HCT116 (cell line): ENCODE data around the gene C2orf78.
A peak's percentile ranks its signal among the peaks of the same experiment; 100 is the strongest.

ENCODE experiments used
- CEBPB ChIP-seq: IDR thresholded peaks from 2 replicates; pipeline ENCODE4 v1.6.1; 2012; ENCODE audit warnings: low read depth
- CTCF ChIP-seq, 3 experiments: fragments of 200-600 bp in 1 of 3; sonication (generic) in 1 of 3; IDR thresholded peaks in 2 of 3; conservative IDR thresholded peaks in 1 of 3; 2 replicates each; pipeline ENCODE4 v1.5.1; 2012 to 2017; ENCODE audit warnings: low read depth in 2 of 3, low read length in 2 of 3, antibody characterized with exemption in 1 of 3, borderline replicate concordance in 1 of 3, control low read depth in 1 of 3, mild to moderate bottlenecking in 1 of 3, mixed read lengths in 1 of 3, mixed run types in 1 of 3, moderate library complexity in 1 of 3; ENCODE audit not compliant: insufficient read depth in 1 of 3
- EZH2phosphoT487 ChIP-seq: fragments of 200-600 bp; IDR thresholded peaks from 2 replicates; pipeline ENCODE4 v1.6.1; 2018; ENCODE audit warnings: antibody characterized with exemption, borderline replicate concordance
- JUND ChIP-seq: IDR thresholded peaks from 2 replicates; pipeline ENCODE4 v1.6.1; 2012
- MAX ChIP-seq: IDR thresholded peaks from 2 replicates; pipeline ENCODE4 v1.6.1; 2012
- POLR2A ChIP-seq: IDR thresholded peaks from 2 replicates; pipeline ENCODE4 v1.7.0; 2011; ENCODE audit warnings: borderline replicate concordance; ENCODE audit not compliant: insufficient read depth, insufficient read length; ENCODE audit errors: extremely low read depth
- POLR2AphosphoS5 ChIP-seq: IDR thresholded peaks from 2 replicates; pipeline ENCODE4 v1.6.1; 2011; ENCODE audit warnings: mild to moderate bottlenecking, low read depth, low read length, moderate library complexity
- RAD21 ChIP-seq: IDR thresholded peaks from 2 replicates; pipeline ENCODE4 v1.6.1; 2012; ENCODE audit warnings: low read depth, mild to moderate bottlenecking
- SP1 ChIP-seq: IDR thresholded peaks from 2 replicates; pipeline ENCODE4 v1.6.1; 2012; ENCODE audit warnings: low read depth
- ZBTB33 ChIP-seq: IDR thresholded peaks from 2 replicates; pipeline ENCODE4 v1.6.1; 2011; ENCODE audit warnings: mild to moderate bottlenecking, low read length, moderate library complexity; ENCODE audit not compliant: insufficient replicate concordance; ENCODE audit errors: extremely low read depth
- ZNF274 ChIP-seq: fragments of 200-500 bp; sonication (Bioruptor generic); IDR thresholded peaks from 2 replicates; pipeline ENCODE4 v1.6.1; 2014; ENCODE audit warnings: mild to moderate bottlenecking, low read depth, low read length, inconsistent platforms

- TF ChIP-seq CEBPB (no peak), POLR2AphosphoS5 (peak; percentile 86), SP1 (peak; percentile 92), MAX (peak; percentile 81), CTCF (IDR thresholded peaks at IDR 0.05 in 2 of 3, conservative IDR thresholded peaks at IDR 0.05 in 1 of 3; ENCODE audit: borderline replicate concordance in 1 of 3, insufficient read depth in 1 of 3, low read depth in 2 of 3, low read length in 2 of 3) (no peak), EZH2phosphoT487 (no peak), ZBTB33 (no peak), RAD21 (no peak), ZNF274 (no peak), POLR2A (no peak), JUND (no peak)
These were observed 46.9 kb upstream of the C2orf78 start, which contains the start of gene TPRKB for GRCh38 chr2:73736855-73737779.
